GM21423 (cell line): Measurements from ENCODE around the gene FHOD3.

Experiments used
- ATAC-seq: cut with Tn5 transposase; IDR thresholded peaks from one replicate; pipeline ENCODE4 v1.9.1; 2021; ENCODE audit warnings: mild to moderate bottlenecking, moderate library complexity; ENCODE audit not compliant: unreplicated experiment

FHOD3 gene

DNA sequence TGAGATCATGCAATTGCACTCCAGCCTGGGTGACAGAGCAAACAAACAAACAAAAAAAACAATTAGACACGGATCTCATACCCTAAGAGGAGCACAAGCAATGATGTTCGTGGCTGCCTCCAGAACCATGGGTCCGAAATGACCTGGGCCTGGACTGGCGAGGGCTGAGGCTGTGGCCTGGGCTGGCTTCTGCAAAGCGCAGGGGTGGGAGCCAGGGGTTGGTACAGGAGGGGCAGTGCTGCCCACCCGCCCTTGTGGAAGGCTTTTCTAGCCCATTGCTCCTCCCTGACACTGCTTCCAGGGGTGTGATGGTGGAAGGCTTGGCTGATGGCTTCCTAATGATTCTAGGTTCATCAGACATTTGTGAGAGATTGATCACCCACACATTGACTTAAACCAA is 167.8 kb downstream of the FHOD3 start:
- no peak for ATAC-seq

DNA sequence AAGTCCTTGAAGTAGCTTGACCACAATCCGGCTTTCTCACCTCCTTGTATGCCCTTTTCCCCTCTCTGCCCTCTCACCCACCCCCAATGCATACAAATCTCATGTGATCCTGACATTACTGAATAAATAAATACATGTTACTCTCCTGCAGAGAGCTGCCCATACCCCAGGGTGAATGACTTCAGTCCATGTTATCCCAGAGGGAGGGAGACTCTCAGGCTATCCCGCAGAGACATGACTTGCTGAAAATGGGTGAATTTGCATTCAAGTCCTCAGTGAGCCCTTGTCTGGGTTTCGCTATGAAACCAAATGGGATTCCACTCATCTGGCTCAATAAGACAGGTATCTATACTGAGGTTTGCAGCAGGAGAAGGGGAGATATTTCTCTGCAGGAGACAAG is 168.5 kb downstream of the FHOD3 start:
- no peak for ATAC-seq

DNA sequence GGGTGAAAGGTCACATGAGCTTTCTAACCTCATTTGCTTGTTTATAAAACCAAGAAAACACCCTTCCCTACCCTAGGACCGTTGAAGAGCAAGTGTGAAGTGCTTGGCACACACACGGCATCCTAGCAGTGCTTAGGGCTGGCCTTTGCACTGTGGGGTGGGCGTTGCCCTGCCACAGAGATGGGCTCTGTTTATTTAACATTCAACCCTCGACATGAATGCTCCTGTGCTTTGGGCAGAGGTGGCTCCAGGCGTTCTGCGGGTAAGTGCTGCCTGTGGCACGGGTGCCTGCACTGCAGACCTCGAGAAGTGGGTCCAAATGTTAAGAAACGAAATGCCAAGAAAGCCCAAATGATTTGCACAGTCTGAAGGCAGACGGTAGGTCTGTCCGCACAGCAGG is 170.1 kb downstream of the FHOD3 start:
- no peak for ATAC-seq

DNA sequence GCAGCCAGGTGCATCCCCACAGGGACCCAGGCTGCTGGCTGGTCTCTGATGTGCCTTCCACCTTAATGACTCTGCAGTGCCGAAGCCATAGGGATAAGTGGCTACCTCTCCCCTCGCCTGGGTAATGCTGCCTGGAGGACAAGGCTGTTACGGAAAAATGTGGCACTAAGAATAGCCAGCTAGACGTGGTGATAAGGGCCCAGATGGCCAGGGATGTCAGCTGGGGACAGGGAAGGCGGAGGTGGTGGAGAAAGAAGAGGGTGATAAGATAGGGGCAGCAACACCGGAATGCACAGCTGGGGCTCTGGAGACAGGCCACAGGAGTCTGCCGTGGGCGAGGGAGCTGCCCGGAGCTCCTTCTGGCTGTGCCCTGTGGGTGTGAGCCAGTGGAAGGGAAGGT is 170.6 kb downstream of the FHOD3 start:
- no peak for ATAC-seq

DNA sequence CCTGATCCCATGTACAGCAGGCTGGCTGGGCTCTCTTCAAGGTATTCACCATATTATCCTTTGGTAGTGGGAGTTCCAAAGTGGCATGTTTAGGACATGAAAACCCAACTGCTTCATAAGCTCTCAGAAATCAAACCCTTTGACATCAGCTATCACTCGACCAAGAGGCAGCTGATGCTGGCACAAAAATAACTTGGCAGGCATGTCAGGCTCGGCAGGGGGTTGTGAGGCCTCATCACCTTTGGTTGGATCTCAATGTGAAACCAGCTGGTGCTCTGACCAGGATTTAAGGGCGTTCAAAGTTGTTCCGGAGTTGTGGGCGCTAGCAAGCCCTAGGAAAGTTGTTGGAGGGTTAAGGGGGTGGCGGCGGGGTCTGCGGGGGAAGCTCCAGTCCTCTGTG is 171.9 kb downstream of the FHOD3 start:
- ATAC-seq, result no peak

DNA sequence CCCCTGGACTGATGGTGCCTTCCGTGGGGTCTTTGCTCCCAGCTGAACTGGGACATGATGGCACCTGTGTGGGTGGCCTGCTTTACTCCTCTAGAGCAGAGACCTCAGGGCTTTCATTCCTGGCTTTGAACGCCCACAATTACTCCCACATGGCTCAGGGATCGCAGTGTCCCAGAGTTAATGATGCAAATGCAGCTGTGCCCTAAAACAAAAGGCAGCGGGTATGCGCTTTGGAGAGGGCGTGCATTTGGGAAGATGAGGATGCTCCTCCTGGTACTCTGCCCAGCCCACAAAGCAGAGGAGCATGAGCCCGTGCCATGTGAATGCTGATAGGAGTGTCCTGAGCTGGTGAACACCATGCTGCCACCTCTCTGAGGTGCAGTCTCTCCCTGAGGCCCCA is 173.4 kb downstream of the FHOD3 start:
- no peak for ATAC-seq

GRCh38 chr18:36471393-36471792 is 173.9 kb downstream of the FHOD3 start:
- no peak for ATAC-seq

- no peak for ATAC-seq
Observed at GRCh38 chr18:36476433-36476832, 178.9 kb downstream of the FHOD3 start.

DNA sequence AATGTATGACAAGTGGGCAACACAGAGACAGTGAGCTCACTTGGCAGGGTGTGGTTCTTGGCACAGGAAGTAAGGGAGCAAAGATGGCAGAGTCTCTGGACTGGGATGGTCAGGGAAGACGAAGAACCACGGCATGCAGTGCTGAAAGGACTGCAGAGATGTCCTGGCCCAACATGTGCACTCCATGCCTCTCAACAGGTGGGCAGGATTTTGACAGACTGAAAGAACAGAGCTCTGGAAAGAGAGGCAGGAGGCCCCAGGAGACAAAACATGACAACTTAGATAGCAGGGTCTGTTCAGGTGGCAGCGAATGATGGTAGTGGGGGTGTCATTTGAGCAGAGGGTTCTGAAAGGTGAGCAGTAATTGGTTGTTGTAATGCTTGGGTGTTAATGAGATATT is 180.3 kb downstream of the FHOD3 start:
- no peak for ATAC-seq

- no peak for ATAC-seq
Observed at GRCh38 chr18:36481201-36481657, 183.7 kb downstream of the FHOD3 start.

GRCh38 chr18:36481935-36482334 is 184.4 kb downstream of the FHOD3 start:
- ATAC-seq, result no peak

- no peak for ATAC-seq
Observed at GRCh38 chr18:36484591-36484990, 187.1 kb downstream of the FHOD3 start.

- ATAC-seq, result no peak
Observed at GRCh38 chr18:36485772-36486171, 188.3 kb downstream of the FHOD3 start.

DNA sequence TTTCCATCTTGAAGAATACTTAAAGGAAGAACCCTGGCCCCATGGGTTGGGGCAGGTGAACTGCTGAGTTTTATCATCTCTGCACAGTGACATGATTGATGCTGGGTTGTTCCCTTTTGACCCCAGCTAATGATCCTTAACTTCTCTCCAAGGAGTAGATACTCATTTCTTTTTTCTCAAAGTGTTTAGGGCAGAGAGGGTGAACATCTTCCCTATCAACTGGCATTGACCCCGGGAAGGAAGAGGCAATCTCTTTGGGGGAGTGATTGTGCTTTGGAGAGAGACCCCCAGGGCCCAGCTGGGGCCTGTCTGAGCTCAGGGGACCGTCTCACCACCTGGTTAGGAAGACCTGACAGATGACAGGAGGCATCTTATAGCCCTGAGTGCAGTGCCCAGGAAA is 190.6 kb downstream of the FHOD3 start:
- no peak for ATAC-seq

GRCh38 chr18:36490897-36491296 is 193.4 kb downstream of the FHOD3 start:
- no peak for ATAC-seq

- ATAC-seq, result no peak
Observed at GRCh38 chr18:36492604-36493329, 195.3 kb downstream of the FHOD3 start.

DNA sequence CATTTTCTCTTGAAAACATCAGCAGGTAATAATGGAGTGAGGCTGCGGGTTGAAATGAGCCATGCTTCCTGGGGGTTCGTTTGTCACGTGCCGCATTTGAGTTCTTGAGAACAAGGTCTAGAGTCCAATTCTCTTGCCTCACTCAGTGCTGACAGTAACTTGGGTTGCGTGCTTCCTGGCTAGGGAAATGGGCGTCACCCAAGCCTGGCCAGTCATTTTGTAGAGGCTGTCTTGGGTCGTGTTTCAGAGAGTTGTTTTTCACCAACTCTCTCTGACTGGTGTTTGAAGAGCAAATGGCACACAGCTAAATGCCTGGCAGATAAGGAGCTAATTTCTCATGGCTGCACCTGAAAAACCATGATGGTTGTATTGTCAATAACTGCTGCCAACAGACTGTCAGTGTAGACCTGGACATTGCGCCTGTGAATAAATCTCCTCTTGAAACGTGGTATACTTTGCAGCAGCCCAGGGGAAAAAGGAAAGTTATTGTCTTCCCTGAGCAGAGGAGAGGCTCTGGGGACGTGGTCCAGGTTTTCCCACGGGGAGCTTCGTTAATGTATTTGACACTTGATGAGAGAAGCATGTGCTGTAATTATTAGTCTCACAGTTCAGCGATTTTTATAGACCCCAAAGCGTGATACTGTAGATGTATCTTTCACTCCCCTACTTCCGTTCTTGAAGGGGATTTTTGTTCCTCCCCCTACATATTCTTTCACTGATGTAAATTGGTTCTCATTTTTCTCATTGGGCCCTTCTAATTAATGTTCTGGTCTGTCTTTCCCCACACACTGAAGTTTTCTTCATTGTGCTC is 196.0 kb downstream of the FHOD3 start:
- no peak for ATAC-seq

GRCh38 chr18:36494160-36494437 is 196.6 kb downstream of the FHOD3 start:
- ATAC-seq, result no peak

DNA sequence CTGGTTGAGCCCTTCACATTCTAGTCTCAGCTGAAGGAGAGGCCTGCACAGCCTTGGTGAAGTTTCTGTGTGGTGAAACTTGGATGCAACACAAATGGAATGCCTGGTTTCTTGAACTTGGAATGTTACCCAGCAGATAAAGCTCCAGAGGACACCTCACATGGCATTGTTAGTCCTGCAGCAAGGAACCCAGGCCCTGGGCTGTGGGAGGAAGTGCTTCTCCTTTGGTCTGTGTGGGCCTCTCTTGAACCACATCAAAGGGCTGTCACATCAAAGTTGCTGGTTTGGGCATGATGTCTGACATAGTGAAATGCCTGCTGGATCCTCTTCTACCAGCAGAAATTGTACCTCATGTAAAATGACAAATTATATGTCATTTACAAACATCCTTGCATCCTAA is 198.5 kb downstream of the FHOD3 start:
- no peak for ATAC-seq

DNA sequence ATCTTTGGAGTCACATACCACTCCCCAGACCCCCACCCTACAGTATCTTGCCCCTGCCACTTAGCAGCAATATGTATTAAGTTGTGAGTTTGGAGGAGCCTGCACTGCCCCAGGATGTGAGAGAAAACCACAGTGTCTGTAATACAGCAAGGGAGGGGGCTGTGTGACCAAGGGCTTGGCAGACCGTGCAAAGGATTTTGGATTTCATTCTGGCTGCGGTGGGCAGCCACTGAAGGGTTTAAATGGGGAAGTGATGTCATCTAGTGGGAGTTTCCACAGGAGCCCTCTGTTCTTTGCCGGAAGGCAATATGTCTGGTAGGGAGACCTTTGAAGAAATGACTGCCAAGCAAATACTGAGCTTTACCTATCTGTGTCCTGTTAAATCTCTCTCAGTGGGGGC is 202.4 kb downstream of the FHOD3 start:
- ATAC-seq, result peak; percentile 92

DNA sequence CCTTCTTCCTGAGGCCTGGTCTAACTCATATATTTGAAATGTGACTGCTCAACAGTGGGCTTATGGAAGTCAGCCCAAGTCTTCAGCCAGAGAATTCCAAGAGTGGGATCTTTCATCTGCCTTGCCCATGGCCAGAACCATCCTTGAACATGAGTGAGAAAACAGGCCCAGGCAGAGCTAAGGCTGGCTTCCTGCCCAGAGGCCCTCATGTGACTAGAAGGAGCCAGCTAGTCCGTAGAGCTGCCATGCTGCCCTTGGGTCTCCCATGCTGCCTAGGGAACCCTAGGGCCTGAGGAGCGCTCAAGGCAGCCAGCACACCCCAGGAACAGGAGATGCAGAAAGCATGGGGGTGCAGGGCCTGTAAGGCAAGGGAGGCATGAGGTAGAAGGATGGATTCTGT is 203.6 kb downstream of the FHOD3 start:
- ATAC-seq, result no peak

GRCh38 chr18:36503477-36503876 is 206.0 kb downstream of the FHOD3 start:
- no peak for ATAC-seq

DNA sequence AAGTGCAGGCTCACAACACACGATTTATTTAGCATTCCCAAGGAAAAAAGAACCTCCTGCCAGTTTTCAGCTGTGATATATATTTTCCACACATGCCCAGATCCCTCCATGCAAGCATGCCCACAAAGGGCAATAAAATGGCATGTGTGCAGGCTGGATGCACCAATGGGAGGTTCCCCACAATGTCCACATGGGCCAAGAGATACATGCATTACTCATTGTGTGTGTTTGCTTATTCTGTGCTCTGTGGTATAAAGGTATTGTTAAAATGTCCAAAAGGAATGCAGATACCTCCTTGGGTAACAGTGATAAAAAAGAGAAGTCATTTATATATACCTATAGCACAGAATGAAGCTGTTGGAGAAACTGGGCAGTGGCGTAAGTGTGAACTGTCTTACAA is 207.4 kb downstream of the FHOD3 start:
- no peak for ATAC-seq
